Heart left ventricle (tissue), 16 donors: ENCODE measurements around the gene MTG1. TPM values are rescaled to one million over a fixed set of nuclear protein-coding genes. Genes with fewer than 3 reads are reported as not detected.

Experiments
- ATAC-seq, 4 donors: fragments of 200-7000 bp; cut with Tn5 transposase; one replicate each; pipeline ENCODE4 v1.9.1; 2020 to 2022; ENCODE audit warnings: moderate library complexity in 4 of 4, mild to moderate bottlenecking in 3 of 4, moderate number of reproducible peaks in 1 of 4
- DNase-seq, 5 donors: peaks; one replicate each; pipeline ENCODE4 v3.0.0-alpha.2; 2020
- H3K27ac ChIP-seq, 12 donors: fragments of 200-600 bp; sonication (generic) in 4 of 12; one replicate each; pipeline versions ENCODE4 v1.5.0 to v1.8.0; 2016 to 2022; ENCODE audit warnings: mild to moderate bottlenecking in 2 of 12
- H3K27me3 ChIP-seq, 9 donors: fragments of 200-600 bp; sonication (generic) in 2 of 9; one replicate each; pipeline versions ENCODE4 v1.5.1 to v1.8.0; 2016 to 2022; ENCODE audit warnings: mild to moderate bottlenecking in 3 of 9
- H3K36me3 ChIP-seq, 9 donors: fragments of 200-600 bp; sonication (generic) in 2 of 9; one replicate each; pipeline versions ENCODE4 v1.5.0 to v1.8.0; 2018 to 2022; ENCODE audit warnings: mild to moderate bottlenecking in 2 of 9
- H3K4me1 ChIP-seq, 12 donors: fragments of 200-600 bp; sonication (generic) in 4 of 12; one replicate each; pipeline versions ENCODE4 v1.5.0 to v1.8.0; 2016 to 2022; ENCODE audit warnings: mild to moderate bottlenecking in 3 of 12
- H3K4me3 ChIP-seq, 12 donors: fragments of 200-600 bp; sonication (generic) in 4 of 12; one replicate each; pipeline versions ENCODE4 v1.5.0 to v1.8.0; 2017 to 2022; ENCODE audit warnings: mild to moderate bottlenecking in 9 of 12, moderate library complexity in 4 of 12
- H3K9me3 ChIP-seq, 12 donors: fragments of 200-600 bp; sonication (generic) in 4 of 12; one replicate each; pipeline versions ENCODE4 v1.5.0 to v1.8.0; 2016 to 2022; ENCODE audit warnings: mild to moderate bottlenecking in 1 of 12
- POLR2A ChIP-seq, 2 donors: fragments of 450-650 bp; IDR thresholded peaks; one replicate each; pipeline ENCODE4 v1.6.1; 2017; ENCODE audit warnings: antibody characterized with exemption in 2 of 2, mild to moderate bottlenecking in 2 of 2, moderate library complexity in 2 of 2
- WGBS, 4 donors: extraction: QIAGEN DNeasy Blood & Tissue Kit in 2 of 4; methylation state at CpG; one replicate each; pipeline versions ENCODE4 v1.1.5 to v1.1.7; 2013 to 2018; 5-methylcytosine and 5-hydroxymethylcytosine counted together
- intact Hi-C, 10 donors: fragments of 100-400 bp; cut with DNase I; formaldehyde crosslinking; loops; one replicate each; pipeline versions ENCODE4 v1.11.1 to v1.14.2; 2022
- polyA plus RNA-seq, 2 donors: library from polyadenylated mRNA; stranded (reverse); fragments of 200-250 nt; gene quantifications; one replicate each; pipeline ENCODE4 v1.2.3, GENCODE V29; 2013
- total RNA-seq, 9 donors: library from RNA; depleted of rRNA in 2 of 9; stranded (reverse); fragments of >200 nt in 2 of 9; fragmentation: NEBNext Ultra II Directional in 3 of 9; extraction: Animal tissue kit (Norgen Biotek cat#: 25700) in 3 of 9; gene quantifications; one replicate each; pipeline versions ENCODE4 v1.1.0 to v1.2.4, GENCODE V29; 2016 to 2023
- TF ChIP-seq, protein P1 (sequence below), 12 donors: fragments of 200-600 bp; sonication (generic) in 4 of 12; IDR thresholded peaks; one replicate each; pipeline versions ENCODE4 v1.5.0 to v1.8.0; 2018 to 2022; ENCODE audit warnings: antibody characterized with exemption in 12 of 12, mild to moderate bottlenecking in 5 of 12
- donor health status: ischemic (EF 13 %, LVEDD 7.1; RV severe dilation, severe dysfunction).
- donor health status: healthy with polysubstance abuse.
- donor health status: DM: no; HTN: yes; CAD: no.
- donor health status: DM: no; HTN: no; CAD: no.
- donor health status: ischemic (EF 25% LVEDD 6.9; RV normal size, moderate dysfunction).
- donor health status: ischemic (EF 25% LVEDD 5.7; RV mildly dilated, moderate dysfunction).
- donor health status: healthy.
- donor health status: DM: yes; HTN: yes; CAD: no.
- donor health status: ischemic (EF 35%, LVEDD 5.7; RV mildly dilated, moderate dysfunction).
- donor health status: nonischemic (EF 11% LVEDD 7.7; RV severe dilation, severe dysfunction).
- donor health status: DM: yes; HTN: yes; CAD: no.
- donor health status: PGD.
- donor health status: ischemic (EF 29% LVEDD 5.4; RV normal size, mild dysfunction).
- donor health status: nonischemic (EF 23%, LVEDD 6.1; RV moderate dilation, normal function).

MTG1 gene
- total and polyA plus RNA-seq, 11 donors: 11.6 to 34.2 (median 22.6) TPM

GRCh38 chr10:133403359-133403758, 9.4 kb downstream of the MTG1 start:
- peaks cover 0 to 26% (median 0%) of the 10 kb centered on the region in 12 donors for H3K4me1 ChIP-seq
- H3K9me3 ChIP-seq: peaks cover 0 to 4% (median 0%) of the 10 kb centered on the region in 12 donors
- ATAC-seq: no peak
- TF ChIP-seq POLR2A (IDR thresholded peaks at IDR 0.05): no peak
- TF ChIP-seq, protein P1, sequence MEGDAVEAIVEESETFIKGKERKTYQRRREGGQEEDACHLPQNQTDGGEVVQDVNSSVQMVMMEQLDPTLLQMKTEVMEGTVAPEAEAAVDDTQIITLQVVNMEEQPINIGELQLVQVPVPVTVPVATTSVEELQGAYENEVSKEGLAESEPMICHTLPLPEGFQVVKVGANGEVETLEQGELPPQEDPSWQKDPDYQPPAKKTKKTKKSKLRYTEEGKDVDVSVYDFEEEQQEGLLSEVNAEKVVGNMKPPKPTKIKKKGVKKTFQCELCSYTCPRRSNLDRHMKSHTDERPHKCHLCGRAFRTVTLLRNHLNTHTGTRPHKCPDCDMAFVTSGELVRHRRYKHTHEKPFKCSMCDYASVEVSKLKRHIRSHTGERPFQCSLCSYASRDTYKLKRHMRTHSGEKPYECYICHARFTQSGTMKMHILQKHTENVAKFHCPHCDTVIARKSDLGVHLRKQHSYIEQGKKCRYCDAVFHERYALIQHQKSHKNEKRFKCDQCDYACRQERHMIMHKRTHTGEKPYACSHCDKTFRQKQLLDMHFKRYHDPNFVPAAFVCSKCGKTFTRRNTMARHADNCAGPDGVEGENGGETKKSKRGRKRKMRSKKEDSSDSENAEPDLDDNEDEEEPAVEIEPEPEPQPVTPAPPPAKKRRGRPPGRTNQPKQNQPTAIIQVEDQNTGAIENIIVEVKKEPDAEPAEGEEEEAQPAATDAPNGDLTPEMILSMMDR (IDR thresholded peaks at IDR 0.05): no peak
- WGBS, 4 donors: 84 to 88% (median 87%) methylated on average over 16 of the region's 16 CpGs
- H3K27me3 ChIP-seq: no peaks in the 10 kb centered on the region
- no peak for DNase-seq
- H3K36me3 ChIP-seq: peaks cover 0 to 97% (median 82%) of the 10 kb centered on the region in 9 donors
- no peak overlapping the region for H3K4me3 ChIP-seq
- intact Hi-C loops: no loop called here
- no peak overlapping the region for H3K27ac ChIP-seq

GRCh38 chr10:133403784-133404183, 9.8 kb downstream of the MTG1 start:
- 92 to 97% (median 95%) methylated on average over 5 of the region's 5 CpGs for WGBS, 4 donors
- Histone ChIP-seq H3K4me1 (peaks cover 0 to 26% (median 0%) of the 10 kb centered on the region in 12 donors), H3K4me3 (no peak overlapping the region), H3K27ac (no peak overlapping the region), H3K27me3 (no peaks in the 10 kb centered on the region), H3K36me3 (peaks cover 0 to 97% (median 82%) of the 10 kb centered on the region in 9 donors), H3K9me3 (peaks cover 0 to 8% (median 0%) of the 10 kb centered on the region in 12 donors)
- intact Hi-C loops: no loop called here
- DNase-seq (no peak), ATAC-seq (no peak)
- TF ChIP-seq, protein P1 (IDR thresholded peaks at IDR 0.05): no peak
- no peak for TF ChIP-seq POLR2A (IDR thresholded peaks at IDR 0.05)

- TF ChIP-seq, protein P1 (IDR thresholded peaks at IDR 0.05): no peak
- no peak for TF ChIP-seq POLR2A (IDR thresholded peaks at IDR 0.05)
- intact Hi-C loops: no loop called here
- Histone ChIP-seq H3K4me3 (no peak overlapping the region), H3K27ac (no peak overlapping the region), H3K36me3 (peaks cover 0 to 97% (median 82%) of the 10 kb centered on the region in 9 donors), H3K27me3 (no peaks in the 10 kb centered on the region), H3K4me1 (peaks cover 0 to 23% (median 0%) of the 10 kb centered on the region in 12 donors), H3K9me3 (peaks cover 0 to 22% (median 0%) of the 10 kb centered on the region in 12 donors)
- ATAC-seq (no peak), DNase-seq (no peak)
- 47 to 68% (median 61%) methylated on average over 2 of the region's 2 CpGs for WGBS, 4 donors
Measured at GRCh38 chr10:133405272-133405671, 11.3 kb downstream of the MTG1 start.

DNA sequence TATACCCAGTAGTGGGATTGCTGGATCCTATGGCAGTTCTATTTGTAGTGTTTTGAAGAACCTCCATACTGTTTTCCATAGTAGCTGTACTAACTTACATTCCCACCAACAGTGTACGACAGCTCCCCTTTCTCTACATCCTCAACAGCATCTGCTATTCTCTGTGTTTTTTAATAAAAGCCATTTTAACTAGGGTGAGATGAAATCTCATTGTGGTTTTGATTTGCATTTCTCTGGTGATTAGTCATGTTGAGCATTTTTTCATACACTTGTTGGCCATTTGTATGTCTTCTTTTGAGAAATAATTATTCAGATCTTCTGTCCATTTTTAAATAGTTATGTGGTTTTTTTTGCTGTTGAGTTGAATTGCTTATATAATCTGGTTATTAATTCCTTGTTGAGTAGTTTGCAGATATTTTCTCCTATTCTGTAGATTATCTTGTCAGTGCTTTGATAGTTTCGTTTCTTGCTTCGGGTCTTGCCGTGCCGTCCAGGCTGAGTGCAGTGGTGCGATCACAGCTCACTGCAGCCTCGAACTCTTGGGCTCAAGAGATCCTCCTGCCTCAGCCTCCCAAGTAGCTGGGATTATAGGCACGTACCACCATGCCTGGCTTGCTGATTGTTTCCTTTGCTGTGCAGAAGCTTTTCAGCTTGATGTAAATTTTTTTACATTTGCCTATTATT, 12.0 kb downstream of the MTG1 start:
- Histone ChIP-seq H3K36me3 (peaks cover 0 to 97% (median 87%) of the 10 kb centered on the region in 9 donors), H3K9me3 (peaks cover 0 to 29% (median 3%) of the 10 kb centered on the region in 12 donors), H3K27me3 (no peaks in the 10 kb centered on the region), H3K27ac (no peak overlapping the region), H3K4me3 (no peak overlapping the region), H3K4me1 (peaks cover 0 to 16% (median 0%) of the 10 kb centered on the region in 12 donors)
- WGBS, 4 donors: 95 to 96% (median 95%) methylated on average over 8 of the region's 8 CpGs
- intact Hi-C loops: no loop called here
- DNase-seq: no peak
- TF ChIP-seq, protein P1 (IDR thresholded peaks at IDR 0.05): no peak
- no peak for TF ChIP-seq POLR2A (IDR thresholded peaks at IDR 0.05)
- no peak for ATAC-seq
